Panc1 (cell line): ENCODE results near the gene ABI3BP.

Experiments used
- POLR2AphosphoS5 ChIP-seq: IDR thresholded peaks from 2 replicates; pipeline ENCODE4 v1.6.1; 2012; ENCODE audit warnings: mild to moderate bottlenecking, low read depth, low read length, moderate library complexity
- SIN3A ChIP-seq: IDR thresholded peaks from 2 replicates; pipeline ENCODE4 v1.6.1; 2012; ENCODE audit warnings: low read depth, mild to moderate bottlenecking, low read length, moderate library complexity, borderline replicate concordance; ENCODE audit not compliant: insufficient read depth
- TCF7L2 ChIP-seq: IDR thresholded peaks from 2 replicates; pipeline ENCODE4 v1.6.1; 2011; ENCODE audit warnings: mild to moderate bottlenecking, low read depth, low read length, inconsistent platforms
- TF ChIP-seq, protein P1 (sequence below): fragments of 450-650 bp; IDR thresholded peaks from 2 replicates; pipeline ENCODE4 v1.5.1; 2017; ENCODE audit warnings: mild to moderate bottlenecking

DNA sequence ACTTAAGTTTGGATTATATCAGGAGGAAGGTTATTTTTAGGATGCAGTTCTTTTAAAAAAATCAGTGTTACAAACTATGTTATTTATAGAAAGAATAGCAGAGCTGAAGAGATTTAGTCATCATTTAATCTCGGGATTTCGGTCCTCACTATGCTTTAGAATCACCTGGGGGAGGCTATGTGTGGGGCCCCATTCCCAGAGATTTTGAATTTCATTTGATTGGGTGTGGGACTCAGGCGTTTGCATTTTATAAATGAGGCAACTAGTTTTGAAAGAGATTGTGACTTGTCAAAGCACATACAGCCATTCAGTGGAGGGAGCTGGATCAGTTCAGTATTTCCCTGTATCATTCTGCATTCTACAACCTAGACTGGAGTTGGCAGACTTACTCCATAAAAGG lies 247.1 kb downstream of the ABI3BP start:
- TF ChIP-seq, protein P1, sequence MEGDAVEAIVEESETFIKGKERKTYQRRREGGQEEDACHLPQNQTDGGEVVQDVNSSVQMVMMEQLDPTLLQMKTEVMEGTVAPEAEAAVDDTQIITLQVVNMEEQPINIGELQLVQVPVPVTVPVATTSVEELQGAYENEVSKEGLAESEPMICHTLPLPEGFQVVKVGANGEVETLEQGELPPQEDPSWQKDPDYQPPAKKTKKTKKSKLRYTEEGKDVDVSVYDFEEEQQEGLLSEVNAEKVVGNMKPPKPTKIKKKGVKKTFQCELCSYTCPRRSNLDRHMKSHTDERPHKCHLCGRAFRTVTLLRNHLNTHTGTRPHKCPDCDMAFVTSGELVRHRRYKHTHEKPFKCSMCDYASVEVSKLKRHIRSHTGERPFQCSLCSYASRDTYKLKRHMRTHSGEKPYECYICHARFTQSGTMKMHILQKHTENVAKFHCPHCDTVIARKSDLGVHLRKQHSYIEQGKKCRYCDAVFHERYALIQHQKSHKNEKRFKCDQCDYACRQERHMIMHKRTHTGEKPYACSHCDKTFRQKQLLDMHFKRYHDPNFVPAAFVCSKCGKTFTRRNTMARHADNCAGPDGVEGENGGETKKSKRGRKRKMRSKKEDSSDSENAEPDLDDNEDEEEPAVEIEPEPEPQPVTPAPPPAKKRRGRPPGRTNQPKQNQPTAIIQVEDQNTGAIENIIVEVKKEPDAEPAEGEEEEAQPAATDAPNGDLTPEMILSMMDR, result no peak
- TF ChIP-seq SIN3A (no peak), POLR2AphosphoS5 (no peak), TCF7L2 (no peak)
